Measurements from ENCODE around the gene RHOB.

Gene RHOB

DNA sequence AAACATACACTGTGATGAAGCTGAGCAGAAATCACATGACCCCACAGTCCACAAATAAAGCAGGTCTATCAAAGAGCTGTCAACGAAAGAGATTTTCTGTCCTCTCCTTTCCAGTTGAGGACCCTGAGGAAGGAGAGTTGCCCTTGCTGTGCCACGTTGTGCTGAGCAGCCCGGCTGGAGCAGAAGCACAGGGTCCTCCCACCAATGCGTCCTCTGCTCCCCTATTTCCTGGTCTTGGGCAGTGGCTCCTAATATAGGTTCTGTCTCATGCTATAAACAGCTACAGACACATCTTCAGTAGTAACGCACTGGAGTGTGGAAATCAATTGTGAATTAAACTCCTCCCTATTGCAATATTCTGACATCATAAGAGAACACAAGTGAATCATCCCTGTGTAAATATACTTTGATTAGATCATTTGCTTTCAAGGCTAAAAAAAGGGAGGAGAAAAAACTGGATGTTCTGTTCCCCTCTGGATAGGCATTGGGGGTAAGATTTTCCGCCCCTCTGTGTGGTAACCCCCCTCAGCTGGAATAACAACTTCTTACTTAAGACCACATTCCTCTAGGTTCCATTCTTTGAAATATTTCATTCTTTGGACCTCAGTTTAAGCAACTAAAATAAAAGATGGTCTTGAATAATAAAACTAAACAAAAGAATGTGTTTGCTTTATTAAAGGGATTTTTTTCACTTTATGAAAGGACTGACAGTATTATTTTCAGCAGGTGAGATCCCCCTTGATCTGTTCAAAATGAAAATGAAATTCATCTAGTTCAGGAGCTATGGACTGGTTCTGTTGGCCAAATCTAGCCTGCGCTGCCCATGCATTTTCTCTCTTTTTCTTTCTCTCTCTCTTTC, 8.3 kb upstream of the RHOB start:
- no peak for DNase-seq (ENCODE audit: low spot score)

DNA sequence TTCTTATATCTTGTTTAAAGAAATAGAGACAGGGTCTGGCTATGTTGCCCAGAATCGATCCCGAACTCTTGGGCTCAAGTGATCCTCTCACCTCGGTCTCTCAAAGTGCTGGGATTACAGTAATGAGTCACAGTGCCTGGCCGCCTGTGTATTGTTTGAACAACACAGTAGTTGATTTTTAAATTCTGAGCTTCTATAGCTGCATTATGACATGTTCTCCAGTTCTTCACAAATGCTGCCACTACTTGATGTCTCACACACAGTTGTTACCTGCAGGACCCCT, 7.7 kb upstream of the RHOB start:
- DNase-seq (ENCODE audit: low spot score) = no peak

GRCh38 chr2:20439503-20439902, 7.4 kb upstream of the RHOB start:
- DNase-seq (ENCODE audit: low spot score) = no peak

GRCh38 chr2:20440001-20440560, 6.8 kb upstream of the RHOB start:
- DNase-seq (ENCODE audit: low spot score) = no peak

DNA sequence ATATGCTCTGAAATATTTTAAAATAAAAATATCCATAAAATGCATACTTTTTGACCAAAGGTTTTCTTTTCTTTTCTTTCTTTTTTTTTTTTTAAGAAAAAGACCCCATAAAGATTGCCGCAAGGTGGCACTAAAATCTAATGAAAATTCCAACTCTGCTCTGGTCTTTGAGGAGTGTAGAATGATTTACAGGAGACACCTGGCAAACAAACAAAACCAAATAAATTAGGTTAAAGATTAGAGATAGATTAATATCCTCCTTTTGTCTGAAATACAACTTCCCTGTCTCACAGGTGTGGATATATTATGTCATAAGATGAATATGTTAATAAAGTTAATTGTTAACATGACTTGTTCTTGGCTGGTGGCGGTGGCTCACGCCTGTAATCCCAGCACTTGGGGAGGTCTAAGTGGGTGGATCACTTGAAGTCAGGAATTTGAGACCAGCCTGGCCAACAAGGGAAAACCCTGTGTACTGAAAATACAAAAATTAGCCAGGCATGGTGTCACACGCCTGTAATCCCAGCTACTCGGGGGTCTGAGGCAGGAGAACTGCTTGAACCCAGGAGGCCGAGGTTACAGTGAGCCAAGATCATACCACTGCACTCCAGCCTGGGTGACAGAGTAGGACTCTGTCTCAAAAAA, 3.5 kb upstream of the RHOB start:
- DNase-seq (ENCODE audit: low spot score) = no peak

DNA sequence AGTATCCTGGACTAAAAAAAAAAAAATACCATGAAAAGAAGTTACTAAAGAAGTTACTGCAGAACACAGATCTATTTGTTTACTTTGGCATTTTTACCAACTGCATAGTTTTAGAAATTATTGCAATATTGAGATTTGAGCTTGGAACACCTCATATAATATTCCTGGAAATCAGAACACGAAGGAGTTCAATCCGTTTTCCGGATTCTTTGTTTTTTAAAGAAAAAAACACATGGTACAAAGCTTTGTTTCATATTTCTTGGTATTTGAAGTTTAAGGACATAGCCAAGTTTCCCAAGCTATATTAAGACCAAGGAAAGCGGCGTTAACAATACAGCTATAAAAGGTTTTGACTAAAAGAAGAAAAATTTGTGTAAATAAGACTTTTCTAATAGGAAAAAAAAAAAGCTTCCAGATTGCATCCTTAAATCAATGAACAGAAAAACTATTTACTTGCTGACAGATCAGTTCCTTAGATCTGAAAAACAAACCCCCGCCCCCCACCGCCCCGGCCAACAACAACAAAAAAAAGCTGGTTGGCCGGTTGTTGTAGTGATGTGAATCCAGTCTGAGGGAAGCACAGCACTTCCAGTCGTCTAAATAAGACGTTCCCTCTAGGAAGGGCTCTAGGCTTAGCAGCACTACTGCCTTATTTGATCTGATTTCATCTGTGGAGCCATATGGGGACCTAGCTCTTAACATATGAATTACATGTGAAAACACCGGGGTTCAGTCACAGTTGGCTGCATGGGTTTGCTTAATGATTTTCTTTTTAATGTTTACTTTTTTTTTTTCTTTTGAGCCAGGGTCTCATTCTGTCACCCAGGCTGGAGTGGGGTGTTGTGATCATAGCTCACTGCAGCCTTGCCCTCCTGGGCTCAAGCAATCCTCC, 2.5 kb upstream of the RHOB start:
- DNase-seq (ENCODE audit: low spot score) = no peak

DNA sequence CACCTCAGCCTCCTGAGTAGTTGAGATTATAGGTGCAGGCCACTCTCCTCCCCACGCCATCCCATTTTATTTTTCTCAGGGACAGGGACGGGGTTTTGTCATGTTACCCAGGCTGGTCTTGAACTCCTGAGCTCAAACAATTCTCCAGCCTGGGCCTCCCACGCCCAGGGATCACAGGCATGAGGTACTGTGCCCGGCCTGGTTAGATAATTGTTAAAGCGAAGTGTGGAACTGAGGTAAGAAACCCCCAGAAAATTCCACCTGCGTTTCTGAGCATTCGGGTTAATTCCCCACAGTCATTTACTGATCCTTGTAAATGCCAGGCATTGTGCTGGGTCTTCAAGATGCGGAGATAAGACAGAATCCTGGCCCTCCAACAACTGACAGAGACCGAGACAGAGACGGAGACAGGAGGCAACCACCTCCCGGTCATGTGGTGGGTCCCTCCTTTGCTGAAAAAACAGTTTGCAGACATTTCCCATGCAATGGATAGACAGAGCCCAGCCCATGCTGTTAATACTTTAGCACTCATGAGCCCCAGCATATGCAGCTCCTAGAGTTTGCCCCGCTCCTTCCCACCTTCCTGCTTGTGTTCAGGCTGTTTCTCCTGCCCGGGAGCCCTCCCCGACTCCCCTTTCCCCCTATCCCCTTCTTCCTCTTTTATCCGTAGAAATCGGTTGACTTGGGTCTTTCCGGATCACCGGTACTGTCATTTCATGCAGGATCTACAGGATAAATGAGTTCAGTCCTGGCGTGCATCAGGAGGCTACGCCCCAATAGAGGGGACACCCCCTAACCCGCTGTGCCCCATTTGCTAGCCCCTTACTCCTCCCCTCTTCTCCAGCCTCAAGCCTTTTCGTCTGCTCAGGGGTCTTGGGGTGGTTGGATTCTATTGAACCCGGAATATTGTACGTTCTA, 1.6 kb upstream of the RHOB start:
- no peak for DNase-seq (ENCODE audit: low spot score)

GRCh38 chr2:20446255-20446916, 488 bp upstream of the RHOB start:
- DNase-seq (ENCODE audit: low spot score) = no peak

- DNase-seq (ENCODE audit: low spot score) = peak; percentile 54
Measured at GRCh38 chr2:20447437-20448245, 767 bp downstream of the RHOB start.

DNA sequence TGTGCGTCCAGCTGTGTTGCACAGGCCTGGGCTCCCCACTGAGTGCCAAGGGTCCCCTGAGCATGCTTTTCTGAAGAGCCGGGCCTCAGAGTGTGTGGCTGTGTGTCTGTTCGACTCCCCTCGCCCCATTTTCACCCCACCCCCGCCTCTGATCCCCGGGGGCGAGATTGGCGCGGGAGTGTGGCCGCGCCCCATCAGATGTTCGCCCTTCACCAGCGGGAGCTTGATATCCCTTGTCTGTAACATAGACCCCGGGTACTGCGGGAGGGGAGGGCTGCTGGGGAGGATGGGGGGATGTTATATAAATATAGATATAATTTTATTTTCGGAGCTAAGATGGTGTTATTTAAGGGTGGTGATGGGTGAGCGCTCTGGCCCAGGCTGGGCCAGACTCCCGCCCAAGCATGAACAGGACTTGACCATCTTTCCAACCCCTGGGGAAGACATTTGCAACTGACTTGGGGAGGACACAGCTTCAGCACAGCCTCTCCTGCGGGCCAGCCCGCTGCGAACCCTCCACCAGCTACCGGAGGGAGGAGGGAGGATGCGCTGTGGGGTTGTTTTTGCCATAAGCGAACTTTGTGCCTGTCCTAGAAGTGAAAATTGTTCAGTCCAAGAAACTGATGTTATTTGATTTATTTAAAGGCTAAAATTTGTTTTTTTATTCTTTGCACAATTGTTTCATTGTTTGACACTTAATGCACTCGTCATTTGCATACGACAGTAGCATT, 1.5 kb downstream of the RHOB start:
- peak; percentile 39 for DNase-seq (ENCODE audit: low spot score)

GRCh38 chr2:20448977-20449306, 2.1 kb downstream of the RHOB start:
- DNase-seq (ENCODE audit: low spot score) = no peak

DNA sequence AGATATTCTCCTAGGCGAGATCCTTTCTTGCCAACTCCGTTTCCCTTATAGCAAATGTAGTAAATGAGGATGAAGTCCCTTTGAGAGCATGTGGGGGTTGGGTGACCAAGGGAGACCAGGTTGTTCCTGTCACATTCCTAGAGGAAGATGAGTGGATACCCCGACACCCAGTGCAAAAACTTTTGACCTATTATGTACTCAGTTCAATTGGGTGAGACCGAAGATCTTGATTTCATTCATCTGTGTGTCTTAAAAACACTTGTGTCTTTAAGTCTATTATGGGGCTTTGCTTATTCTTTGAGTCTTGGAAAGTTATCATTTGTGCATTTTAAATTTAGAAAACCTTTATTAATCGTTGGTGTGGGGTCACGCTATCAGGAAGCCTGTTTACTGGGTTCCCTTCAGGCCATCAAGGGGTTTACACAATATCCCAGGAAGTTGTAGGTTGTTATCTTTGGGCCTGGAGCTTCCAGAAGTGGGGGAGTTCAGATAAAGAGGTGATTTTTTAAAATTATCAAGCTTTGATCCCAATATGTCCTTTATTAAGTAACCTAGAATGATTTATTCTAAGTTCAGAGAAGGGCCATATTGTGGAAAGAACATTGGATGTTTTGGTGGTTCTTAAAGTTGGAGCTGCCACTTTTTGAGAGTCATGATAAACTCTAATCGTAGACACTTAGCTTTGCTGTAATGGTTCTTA, 2.8 kb downstream of the RHOB start:
- DNase-seq (ENCODE audit: low spot score) = no peak

GRCh38 chr2:20450201-20450999, 3.5 kb downstream of the RHOB start:
- no peak for DNase-seq (ENCODE audit: low spot score)

- no peak for DNase-seq (ENCODE audit: low spot score)
Measured at GRCh38 chr2:20451000-20451290, 4.1 kb downstream of the RHOB start.

DNA sequence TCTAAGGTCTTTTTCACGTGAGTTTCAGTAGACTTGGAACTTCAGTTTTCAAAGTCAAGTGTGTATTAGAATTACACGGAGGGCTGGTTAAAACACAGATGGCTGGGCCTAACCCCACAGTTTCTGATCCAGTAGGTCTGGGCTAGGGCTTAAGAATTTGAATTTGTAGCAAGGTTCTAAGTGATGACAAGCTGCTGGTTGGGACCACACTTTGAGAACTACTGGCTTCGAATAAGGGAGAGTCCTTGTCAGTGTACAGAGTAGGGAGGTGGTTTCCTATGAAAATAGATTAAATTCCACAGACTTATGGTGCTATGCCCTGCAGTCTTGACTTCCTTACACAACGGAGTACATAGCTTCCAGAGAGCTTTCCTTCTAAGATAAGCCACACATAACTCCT, 4.5 kb downstream of the RHOB start:
- DNase-seq (ENCODE audit: low spot score) = no peak

GRCh38 chr2:20451761-20452499, 5.1 kb downstream of the RHOB start:
- DNase-seq (ENCODE audit: low spot score) = no peak

GRCh38 chr2:20452551-20452950, 5.7 kb downstream of the RHOB start:
- DNase-seq (ENCODE audit: low spot score) = no peak

DNA sequence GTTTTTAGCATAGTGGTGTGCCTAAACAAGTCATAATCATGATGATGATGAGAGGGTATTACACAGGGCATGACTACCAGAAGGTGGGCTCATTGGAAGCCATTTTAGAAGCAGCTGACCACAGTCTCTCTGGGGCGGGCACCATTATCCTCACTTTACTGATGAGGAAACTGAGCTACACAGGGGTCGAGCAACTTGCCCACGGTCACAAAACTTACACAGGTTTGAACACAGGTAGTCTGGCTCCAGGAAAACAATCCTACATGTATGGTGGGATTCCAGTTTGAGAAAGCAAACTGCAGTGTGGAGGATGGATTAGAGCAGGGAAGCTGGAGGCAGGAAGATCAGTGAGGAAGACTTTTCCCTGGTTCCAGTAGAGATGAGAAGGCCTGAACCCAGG, 6.2 kb downstream of the RHOB start:
- DNase-seq (ENCODE audit: low spot score) = no peak
